ENCODE results near the gene TRDMT1. TPM values are rescaled to one million over a fixed set of nuclear protein-coding genes. Genes with fewer than 3 reads are reported as not detected.

Gene TRDMT1
- total and polyA plus RNA-seq, 12 donors: 2.0 to 6.3 (median 3.7) TPM

- WGBS, 2 donors: 84 to 87% methylated on average over 1 of the region's 1 CpG
- Histone ChIP-seq H3K27me3 (no peaks in the 10 kb centered on the region), H3K4me1 (peaks cover 0 to 57% (median 4%) of the 10 kb centered on the region in 9 donors), H3K27ac (peak overlapping the region in 1 of 10 donors; percentile 93), H3K4me3 (no peak overlapping the region), H3K9me3 (no peaks in the 10 kb centered on the region), H3K36me3 (no peaks in the 10 kb centered on the region)
- ATAC-seq (no peak), DNase-seq (no peak)
- no peak for TF ChIP-seq CTCF (IDR thresholded peaks at IDR 0.05)
- intact Hi-C loops (cut with DNase I): no loop called here
Observed at GRCh38 chr10:17217631-17218232, 16.3 kb upstream of the TRDMT1 start.

GRCh38 chr10:17216901-17217395 lies 15.5 kb upstream of the TRDMT1 start:
- intact Hi-C loops (cut with DNase I): no loop called here
- peak overlapping the region in 9 of 10 donors; percentile 23 to 93 (median 73) for H3K27ac ChIP-seq
- H3K4me1 ChIP-seq: peaks cover 0 to 58% (median 4%) of the 10 kb centered on the region in 9 donors
- TF ChIP-seq CTCF (IDR thresholded peaks at IDR 0.05): no peak
- DNase-seq (no peak), ATAC-seq (peak in 1 of 8 donors; percentile 17)
- no peaks in the 10 kb centered on the region for H3K9me3 ChIP-seq
- WGBS, 2 donors: 81 to 88% methylated on average over 6 of the region's 6 CpGs
- no peak overlapping the region for H3K4me3 ChIP-seq
- H3K36me3 ChIP-seq: no peaks in the 10 kb centered on the region
- H3K27me3 ChIP-seq: no peaks in the 10 kb centered on the region

DNA sequence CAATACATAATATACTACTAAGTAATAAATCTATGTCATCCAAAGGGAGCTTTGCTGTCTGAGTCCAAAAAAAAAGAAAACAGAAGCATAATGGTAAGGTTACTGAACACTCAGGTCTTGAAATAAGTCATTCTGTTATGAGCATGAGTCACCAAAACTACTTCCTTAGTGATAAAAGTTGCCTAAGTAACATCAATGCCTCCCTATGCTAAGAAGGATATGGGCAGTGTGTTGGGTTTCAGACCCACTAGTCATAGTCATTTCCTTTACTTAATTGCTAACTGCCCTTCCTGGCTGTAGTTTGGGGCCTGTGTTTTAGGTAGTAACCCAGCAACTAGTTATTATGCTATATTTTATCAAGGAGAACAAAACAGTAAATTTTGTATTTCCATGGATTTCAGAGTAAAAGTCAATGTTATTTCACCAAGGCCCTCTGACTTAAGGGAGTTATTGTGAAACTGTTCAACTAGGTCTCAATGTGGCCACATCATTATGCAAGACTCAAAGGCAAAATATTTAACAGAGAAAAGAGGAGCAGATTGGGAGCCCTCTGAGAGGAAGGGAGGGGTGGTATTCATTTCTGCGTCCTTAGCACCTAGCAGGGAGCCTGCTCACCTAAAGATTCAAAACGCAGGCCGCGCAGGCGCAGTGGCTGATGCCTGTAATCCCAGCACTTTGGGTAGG lies 14.9 kb upstream of the TRDMT1 start:
- no peaks in the 10 kb centered on the region for H3K27me3 ChIP-seq
- H3K4me1 ChIP-seq: peaks cover 0 to 57% (median 4%) of the 10 kb centered on the region in 9 donors
- peak; percentile 83 to 95 (median 93) for ATAC-seq
- no peaks in the 10 kb centered on the region for H3K36me3 ChIP-seq
- no peak overlapping the region for H3K4me3 ChIP-seq
- intact Hi-C loops (cut with DNase I): no loop called here
- no peak for DNase-seq
- no peak for TF ChIP-seq CTCF (IDR thresholded peaks at IDR 0.05)
- H3K27ac ChIP-seq: peak overlapping the region in 9 of 10 donors; percentile 23 to 93 (median 73)
- no peaks in the 10 kb centered on the region for H3K9me3 ChIP-seq
- WGBS, 2 donors: 87 to 89% methylated on average over 5 of the region's 5 CpGs

- peak overlapping the region in 7 of 10 donors; percentile 50 to 93 (median 73) for H3K27ac ChIP-seq
- H3K9me3 ChIP-seq: no peaks in the 10 kb centered on the region
- no peaks in the 10 kb centered on the region for H3K36me3 ChIP-seq
- no peak overlapping the region for H3K4me3 ChIP-seq
- DNase-seq: no peak
- no peaks in the 10 kb centered on the region for H3K27me3 ChIP-seq
- ATAC-seq: no peak
- 93 to 96% methylated on average over 2 of the region's 2 CpGs for WGBS, 2 donors
- intact Hi-C loops (cut with DNase I): no loop called here
- no peak for TF ChIP-seq CTCF (IDR thresholded peaks at IDR 0.05)
- peaks cover 0 to 57% (median 4%) of the 10 kb centered on the region in 9 donors for H3K4me1 ChIP-seq
Observed at GRCh38 chr10:17215782-17216122, 14.3 kb upstream of the TRDMT1 start.

Measured in heart right ventricle (tissue), 16 donors.